A673 (cell line): Measurements from ENCODE around the gene SMIM10L2A. TPM values are rescaled to one million over a fixed set of nuclear protein-coding genes. Genes with fewer than 3 reads are reported as not detected.

Source experiments
- Bru-seq: library from RNA; stranded (reverse); fragments of 400-500 nt; gene quantifications from one replicate; lab custom pipeline; 2021; lab: Mats Ljungman, UMichigan
- BruChase-seq, 2 experiments: library from RNA; stranded (reverse); fragments of 400-500 nt; gene quantifications; one replicate each; lab custom pipeline; 2021; lab: Mats Ljungman, UMichigan
- BruUV-seq: library from RNA; stranded (reverse); fragments of 400-500 nt; replicated peaks from 2 replicates; lab custom pipeline; 2021; lab: Mats Ljungman, UMichigan
- CTCF ChIA-PET: fragments of 300-600 bp; sonication (Branson Sonifier 250); formaldehyde crosslinking; loops from one replicate; lab custom pipeline; 2022; ENCODE audit warnings: antibody characterized with exemption; lab: Charles Lee
- POLR2A ChIA-PET: fragments of 300-600 bp; sonication (Branson Sonifier 250); formaldehyde crosslinking; loops from one replicate; lab custom pipeline; 2022; ENCODE audit warnings: antibody characterized with exemption; ENCODE audit not compliant: low non-redundant PET; lab: Charles Lee
- DNase-seq: peaks from one replicate; pipeline ENCODE4 v3.0.0-alpha.2; 2015; ENCODE audit warnings: low spot score
- H3K27ac ChIP-seq: fragments of 200-600 bp; sonication (generic); 2 replicates; pipeline ENCODE4 v1.5.1; 2016; ENCODE audit warnings: mixed run types, low read depth, mild to moderate bottlenecking, mixed read lengths, antibody characterized with exemption, low read length; ENCODE audit not compliant: poor library complexity, severe bottlenecking
- H3K27me3 ChIP-seq: fragments of 200-600 bp; sonication (generic); replicated peaks from 2 replicates; pipeline ENCODE4 v1.6.1; 2017; ENCODE audit warnings: mixed run types, low read depth, mild to moderate bottlenecking, mixed read lengths, antibody characterized with exemption, low read length; ENCODE audit not compliant: insufficient read depth, poor library complexity
- H3K36me3 ChIP-seq: fragments of 200-600 bp; sonication (generic); 2 replicates; pipeline ENCODE4 v1.6.1; 2016; ENCODE audit warnings: mixed run types, mild to moderate bottlenecking, mixed read lengths, antibody characterized with exemption, low read length; ENCODE audit not compliant: insufficient read depth, poor library complexity, severe bottlenecking
- H3K4me1 ChIP-seq: fragments of 200-600 bp; sonication (generic); 2 replicates; pipeline ENCODE4 v1.6.1; 2017; ENCODE audit warnings: mixed run types, mild to moderate bottlenecking, mixed read lengths, antibody characterized with exemption, low read length; ENCODE audit not compliant: insufficient read depth, poor library complexity, severe bottlenecking
- H3K4me3 ChIP-seq: fragments of 200-600 bp; sonication (generic); 2 replicates; pipeline ENCODE4 v1.5.1; 2016; ENCODE audit warnings: low read depth, mixed run types, mild to moderate bottlenecking, mixed read lengths, low read length; ENCODE audit not compliant: poor library complexity, severe bottlenecking
- H3K9me3 ChIP-seq: fragments of 200-600 bp; sonication (generic); 2 replicates; pipeline ENCODE4 v1.6.1; 2016; ENCODE audit warnings: mixed run types, low read depth, mild to moderate bottlenecking, mixed read lengths, antibody characterized with exemption, low read length; ENCODE audit not compliant: poor library complexity, severe bottlenecking
- EZH2 ChIP-seq: fragments of 200-600 bp; sonication (generic); IDR thresholded peaks from 2 replicates; pipeline ENCODE4 v1.6.1; 2017; ENCODE audit warnings: borderline replicate concordance, low read depth, mild to moderate bottlenecking, mixed read lengths, antibody characterized with exemption, low read length; ENCODE audit not compliant: poor library complexity, severe bottlenecking
- intact Hi-C: fragments of 100-400 bp; cut with micrococcal nuclease; formaldehyde crosslinking; loops from one replicate; pipeline ENCODE4 v1.10.0; 2022; ENCODE audit not compliant: unreplicated experiment
- long read RNA-seq: library from polyadenylated mRNA; stranded (forward); transcript quantifications from one replicate; pipeline ENCODE4 v2.0.0, GENCODE V29; 2022
- total RNA-seq: library from RNA; stranded (reverse); gene quantifications from 2 replicates; pipeline ENCODE4 v1.2.3, GENCODE V29; 2021
- TF ChIP-seq, protein P1 (sequence below): fragments of 300-800, 200-600 bp; sonication (generic); conservative IDR thresholded peaks from 2 replicates; pipeline ENCODE4 v1.5.1; 2017; ENCODE audit warnings: low read depth, mild to moderate bottlenecking, antibody characterized with exemption, low read length, moderate library complexity, mixed read lengths

The SMIM10L2A gene
- total RNA-seq (1.8 and 2.3 TPM in 2 replicates), Bru-seq, nascent RNA (percentile 33 among the genes with signal in this experiment), BruChase-seq, experiment 1, labeled RNA remaining after a 2-hour chase (percentile 40 among the genes with signal in this experiment), BruChase-seq, experiment 2, labeled RNA remaining after a 6-hour chase (percentile 42 among the genes with signal in this experiment)
- long read RNA-seq, full-length matches to known transcripts, result 5 of 10 reads
- long read RNA-seq, partial matches to known transcripts, result 0 of 10 reads
- long read RNA-seq, other reads (novel, unspliced or antisense), result 5 of 10 reads

DNA sequence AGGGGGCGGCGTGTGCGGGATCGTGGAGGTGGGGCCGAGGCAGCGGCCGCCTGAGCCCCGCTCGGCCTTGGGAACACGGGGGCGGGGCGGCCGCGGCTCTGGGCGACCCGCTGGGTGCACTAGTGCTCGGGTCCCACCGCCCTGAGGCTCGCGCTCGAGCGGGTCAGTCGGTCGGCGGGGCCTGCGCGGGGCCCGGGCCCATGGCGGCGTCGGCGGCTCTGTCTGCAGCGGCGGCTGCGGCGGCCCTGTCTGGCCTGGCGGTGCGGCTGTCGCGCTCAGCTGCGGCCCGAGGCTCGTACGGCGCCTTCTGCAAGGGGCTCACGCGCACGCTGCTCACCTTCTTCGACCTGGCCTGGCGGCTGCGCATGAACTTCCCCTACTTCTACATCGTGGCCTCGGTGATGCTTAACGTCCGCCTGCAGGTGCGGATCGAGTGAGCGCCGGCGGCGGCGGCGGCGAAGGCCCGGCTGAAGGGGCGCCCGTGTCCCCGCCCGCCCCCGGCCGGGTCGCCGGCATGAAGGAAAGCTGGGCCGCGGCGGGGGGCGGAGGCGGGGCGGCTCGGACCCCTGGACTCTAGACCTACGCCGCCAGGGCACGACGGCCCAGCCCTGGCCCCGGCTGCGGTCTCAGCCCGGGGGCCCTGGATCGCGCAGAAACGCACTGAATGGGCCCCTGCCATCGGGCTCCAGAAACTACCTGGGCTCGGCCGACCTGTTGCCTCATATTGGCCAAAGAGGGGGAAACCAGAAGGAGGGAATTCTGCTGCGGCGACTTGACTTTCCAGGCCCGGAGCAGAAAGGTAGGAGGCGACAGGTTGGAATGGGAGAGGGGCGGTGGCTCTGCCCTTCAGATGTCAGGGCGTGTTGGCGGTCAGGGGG, at the start of gene SMIM10L2A:
TSS of gene SMIM10L2A (plus strand) at position 13 of the 878 bp plus-strand sequence. CDS start at position 201, 188 bp downstream.
- CTCF ChIA-PET, result interaction anchor here (0.6 kb wide), 1 partner anchor 91 kb away, joined by 4 read pairs; no protein-coding TSS in a partner anchor
- BruUV-seq, result no TSS peak

DNA sequence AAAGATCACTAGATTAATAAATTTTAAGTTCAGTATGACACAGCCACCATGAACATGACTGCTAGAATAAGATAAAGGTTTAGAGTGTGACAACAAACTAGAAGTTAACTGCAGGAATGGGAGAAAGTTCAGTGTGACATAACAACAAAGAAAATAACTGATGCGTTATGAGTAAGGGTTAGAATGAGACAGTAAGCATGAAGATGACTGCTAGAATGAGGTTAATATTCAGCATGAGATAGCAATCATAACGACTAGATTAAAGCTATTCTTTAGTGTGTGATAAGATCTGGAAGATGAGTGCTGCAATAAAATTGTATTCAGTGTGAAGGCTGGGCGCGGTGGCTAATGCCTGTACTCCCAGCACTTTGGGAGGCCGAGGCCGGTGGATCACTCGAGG, 48.4 kb upstream of the SMIM10L2A start:
- Histone ChIP-seq H3K27ac (no peak overlapping the region), H3K9me3 (no peaks in the 10 kb centered on the region), H3K4me3 (no peak overlapping the region), H3K27me3 (no peaks in the 10 kb centered on the region), H3K4me1 (no peaks in the 10 kb centered on the region), H3K36me3 (no peaks in the 10 kb centered on the region)
- TF ChIP-seq, protein P1, sequence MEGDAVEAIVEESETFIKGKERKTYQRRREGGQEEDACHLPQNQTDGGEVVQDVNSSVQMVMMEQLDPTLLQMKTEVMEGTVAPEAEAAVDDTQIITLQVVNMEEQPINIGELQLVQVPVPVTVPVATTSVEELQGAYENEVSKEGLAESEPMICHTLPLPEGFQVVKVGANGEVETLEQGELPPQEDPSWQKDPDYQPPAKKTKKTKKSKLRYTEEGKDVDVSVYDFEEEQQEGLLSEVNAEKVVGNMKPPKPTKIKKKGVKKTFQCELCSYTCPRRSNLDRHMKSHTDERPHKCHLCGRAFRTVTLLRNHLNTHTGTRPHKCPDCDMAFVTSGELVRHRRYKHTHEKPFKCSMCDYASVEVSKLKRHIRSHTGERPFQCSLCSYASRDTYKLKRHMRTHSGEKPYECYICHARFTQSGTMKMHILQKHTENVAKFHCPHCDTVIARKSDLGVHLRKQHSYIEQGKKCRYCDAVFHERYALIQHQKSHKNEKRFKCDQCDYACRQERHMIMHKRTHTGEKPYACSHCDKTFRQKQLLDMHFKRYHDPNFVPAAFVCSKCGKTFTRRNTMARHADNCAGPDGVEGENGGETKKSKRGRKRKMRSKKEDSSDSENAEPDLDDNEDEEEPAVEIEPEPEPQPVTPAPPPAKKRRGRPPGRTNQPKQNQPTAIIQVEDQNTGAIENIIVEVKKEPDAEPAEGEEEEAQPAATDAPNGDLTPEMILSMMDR, result no peak
- DNase-seq, result no peak
- ChIA-PET CTCF (no interaction called here), POLR2A (no interaction called here)
- no TSS peak for BruUV-seq
- intact Hi-C loops, result no loop called here

More for the DNA sequence above, at the start of gene SMIM10L2A:
- TF ChIP-seq EZH2, result no peak
- TF ChIP-seq, protein P1, result no peak
- Histone ChIP-seq H3K27ac (no peak within 1 kb of the TSS), H3K4me1 (no peaks in the 10 kb centered on the region), H3K36me3 (no peaks in the 10 kb centered on the region), H3K9me3 (no peaks in the 10 kb centered on the region), H3K4me3 (peak within 1 kb of the TSS; percentile 48), H3K27me3 (no peaks in the 10 kb centered on the region)
- no peak for DNase-seq
- POLR2A ChIA-PET, result no interaction called here
- intact Hi-C loops, result no loop called here

DNA sequence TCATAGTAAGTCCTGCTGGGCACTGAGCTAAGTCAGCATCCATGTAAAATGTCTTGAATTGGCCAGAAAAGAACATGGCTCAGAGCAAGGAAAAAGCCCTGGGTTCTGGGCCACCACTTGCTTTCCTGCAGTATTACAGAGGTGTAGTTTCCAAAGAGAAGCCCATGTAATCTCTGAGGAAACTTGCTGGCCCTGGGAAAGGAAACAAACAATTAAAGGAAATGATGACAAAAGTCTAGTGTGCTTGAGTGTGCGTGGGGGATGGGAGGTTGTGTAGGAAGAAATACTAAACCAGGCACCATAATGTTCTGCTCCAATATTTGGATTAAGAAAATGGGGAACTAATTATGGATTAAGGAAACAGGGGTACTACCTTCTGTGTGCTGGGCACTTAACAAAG, 39.5 kb upstream of the SMIM10L2A start:
- Histone ChIP-seq H3K27me3 (no peaks in the 10 kb centered on the region), H3K4me1 (no peaks in the 10 kb centered on the region), H3K4me3 (no peak overlapping the region), H3K27ac (no peak overlapping the region), H3K36me3 (no peaks in the 10 kb centered on the region), H3K9me3 (no peaks in the 10 kb centered on the region)
- DNase-seq, result no peak
- TF ChIP-seq EZH2, result no peak
- TF ChIP-seq, protein P1, result no peak
- BruUV-seq, result no TSS peak
- CTCF ChIA-PET, result no interaction called here
- POLR2A ChIA-PET, result no interaction called here
- intact Hi-C loops, result no loop called here
